ENCODE data around the gene NDUFB7. TPM values are rescaled to one million over a fixed set of nuclear protein-coding genes. Genes with fewer than 3 reads are reported as not detected.
"Not testable (repeated sequence)": the region's sequence is repeated elsewhere in the genome, so short reads cannot be mapped to it uniquely, and the experiment has no call there.

The NDUFB7 gene
- total RNA-seq, 4 donors from 2014 or later: 208 to 584 (median 422) TPM

DNA sequence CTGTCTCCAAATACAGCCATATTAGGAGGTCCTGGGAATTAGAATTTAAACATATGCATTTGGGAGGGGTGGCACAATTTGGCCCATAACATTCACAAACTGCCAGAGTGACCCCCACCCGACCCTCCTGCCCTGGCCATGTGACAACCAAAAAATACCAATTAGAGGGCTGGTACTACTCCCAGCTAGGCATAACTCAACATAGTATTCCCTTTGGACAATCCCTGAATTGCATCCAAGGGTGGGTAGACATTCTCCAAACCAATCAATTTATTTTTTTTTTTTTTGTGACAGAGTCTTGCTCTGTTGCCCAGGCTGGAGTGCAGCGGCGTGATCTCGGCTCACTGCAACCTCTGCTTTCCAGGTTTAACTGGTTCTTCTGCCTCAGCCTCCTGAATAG lies 40.8 kb upstream of the NDUFB7 start:
- 78% methylated on average over 4 of the region's 4 CpGs for WGBS, 2 donors
- intact Hi-C loops (cut with DNase I): no loop called here
- Histone ChIP-seq H3K4me3 (replicated peaks in 1 of 3) (no peak overlapping the region), H3K27me3 (no peaks in the 10 kb centered on the region), H3K36me3 (no peaks in the 10 kb centered on the region), H3K9me3 (no peaks in the 10 kb centered on the region), H3K4me1 (no peaks in the 10 kb centered on the region), H3K27ac (no peak overlapping the region)
- no peak for DNase-seq
- no peak for TF ChIP-seq POLR2A (IDR thresholded peaks at IDR 0.05)
- TF ChIP-seq, protein P1, sequence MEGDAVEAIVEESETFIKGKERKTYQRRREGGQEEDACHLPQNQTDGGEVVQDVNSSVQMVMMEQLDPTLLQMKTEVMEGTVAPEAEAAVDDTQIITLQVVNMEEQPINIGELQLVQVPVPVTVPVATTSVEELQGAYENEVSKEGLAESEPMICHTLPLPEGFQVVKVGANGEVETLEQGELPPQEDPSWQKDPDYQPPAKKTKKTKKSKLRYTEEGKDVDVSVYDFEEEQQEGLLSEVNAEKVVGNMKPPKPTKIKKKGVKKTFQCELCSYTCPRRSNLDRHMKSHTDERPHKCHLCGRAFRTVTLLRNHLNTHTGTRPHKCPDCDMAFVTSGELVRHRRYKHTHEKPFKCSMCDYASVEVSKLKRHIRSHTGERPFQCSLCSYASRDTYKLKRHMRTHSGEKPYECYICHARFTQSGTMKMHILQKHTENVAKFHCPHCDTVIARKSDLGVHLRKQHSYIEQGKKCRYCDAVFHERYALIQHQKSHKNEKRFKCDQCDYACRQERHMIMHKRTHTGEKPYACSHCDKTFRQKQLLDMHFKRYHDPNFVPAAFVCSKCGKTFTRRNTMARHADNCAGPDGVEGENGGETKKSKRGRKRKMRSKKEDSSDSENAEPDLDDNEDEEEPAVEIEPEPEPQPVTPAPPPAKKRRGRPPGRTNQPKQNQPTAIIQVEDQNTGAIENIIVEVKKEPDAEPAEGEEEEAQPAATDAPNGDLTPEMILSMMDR (IDR thresholded peaks at IDR 0.05): no peak

DNA sequence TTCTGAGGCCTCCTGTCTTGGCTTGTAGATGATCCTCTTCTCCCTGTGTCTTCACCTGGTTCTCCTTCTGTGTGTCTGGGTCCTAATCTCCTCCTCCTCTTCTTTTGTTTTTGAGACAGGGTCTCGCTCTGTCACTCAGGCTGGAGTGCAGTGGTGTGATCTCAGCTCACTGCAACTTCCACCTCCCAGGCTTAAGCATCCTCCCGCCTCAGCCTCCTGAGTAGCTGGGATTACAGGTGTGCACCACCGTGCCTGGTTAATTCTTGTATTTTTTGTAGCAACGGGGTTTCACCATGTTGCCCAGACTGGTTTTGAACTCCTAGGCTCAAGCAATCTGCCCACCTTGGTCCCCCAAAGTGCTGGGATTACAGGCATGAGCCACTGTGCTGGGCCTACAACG lies 40.4 kb upstream of the NDUFB7 start:
- H3K4me1 ChIP-seq; H3K9me3 ChIP-seq; DNase-seq; H3K27me3 ChIP-seq; H3K4me3 ChIP-seq (replicated peaks in 1 of 3); H3K36me3 ChIP-seq; intact Hi-C loops (cut with DNase I); H3K27ac ChIP-seq: not testable (repeated sequence)
- 84 to 86% methylated on average over 5 of the region's 5 CpGs for WGBS, 2 donors

DNA sequence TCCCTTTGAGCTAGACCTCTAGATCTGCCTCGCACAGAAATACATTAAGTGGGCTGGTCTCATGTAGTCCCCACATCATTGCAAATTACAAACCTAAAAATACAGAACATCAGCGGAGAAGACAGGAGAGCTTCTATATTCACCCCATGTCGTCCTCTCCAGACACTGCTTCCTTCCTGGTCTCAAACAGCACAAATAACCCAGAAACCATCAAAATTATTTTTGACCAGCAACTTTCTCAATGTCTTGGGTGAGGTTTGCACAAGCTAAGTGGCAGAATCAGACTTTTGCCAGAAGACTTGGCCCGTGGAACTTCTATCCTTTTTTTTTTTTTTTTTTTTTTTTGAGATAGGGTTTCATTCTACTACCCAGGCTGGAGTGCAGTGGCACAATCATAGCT lies 39.2 kb upstream of the NDUFB7 start:
- H3K27me3 ChIP-seq: no peaks in the 10 kb centered on the region
- H3K4me3 ChIP-seq (replicated peaks in 1 of 3): no peak overlapping the region
- DNase-seq: no peak
- intact Hi-C loops (cut with DNase I): no loop called here
- H3K9me3 ChIP-seq: no peaks in the 10 kb centered on the region
- TF ChIP-seq, protein P1 (IDR thresholded peaks at IDR 0.05): no peak
- no peak for TF ChIP-seq POLR2A (IDR thresholded peaks at IDR 0.05)
- no peaks in the 10 kb centered on the region for H3K36me3 ChIP-seq
- 62% methylated on average over 4 of the region's 4 CpGs for WGBS, 2 donors
- no peaks in the 10 kb centered on the region for H3K4me1 ChIP-seq
- H3K27ac ChIP-seq: no peak overlapping the region

DNA sequence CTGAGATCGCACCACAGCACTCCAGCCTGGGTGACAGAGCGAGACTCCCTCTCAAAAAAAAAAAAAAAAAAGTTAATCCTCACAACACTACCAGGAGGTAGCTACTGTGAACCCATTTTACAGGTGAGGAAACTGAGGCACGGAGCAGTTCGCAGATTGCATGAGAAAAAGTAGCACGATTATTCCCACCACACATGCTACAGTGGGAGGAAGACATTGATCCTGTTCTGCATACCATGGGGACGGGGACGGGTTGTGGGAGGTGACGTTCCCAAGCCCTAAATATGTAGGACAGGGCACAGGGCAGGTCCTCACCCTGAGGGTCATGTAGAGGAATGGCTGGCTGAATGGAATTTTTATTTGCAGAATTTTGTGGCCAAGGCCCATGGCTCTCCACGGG lies 34.8 kb upstream of the NDUFB7 start:
- no peak overlapping the region for H3K4me3 ChIP-seq (replicated peaks in 1 of 3)
- intact Hi-C loops (cut with DNase I): no loop called here
- H3K27me3 ChIP-seq: no peaks in the 10 kb centered on the region
- H3K4me1 ChIP-seq: no peaks in the 10 kb centered on the region
- no peak overlapping the region for H3K27ac ChIP-seq
- no peaks in the 10 kb centered on the region for H3K9me3 ChIP-seq
- 74 to 78% methylated on average over 9 of the region's 9 CpGs for WGBS, 2 donors
- DNase-seq: no peak
- H3K36me3 ChIP-seq: no peaks in the 10 kb centered on the region
- TF ChIP-seq, protein P1 (IDR thresholded peaks at IDR 0.05): no peak
- TF ChIP-seq POLR2A (IDR thresholded peaks at IDR 0.05): no peak

DNA sequence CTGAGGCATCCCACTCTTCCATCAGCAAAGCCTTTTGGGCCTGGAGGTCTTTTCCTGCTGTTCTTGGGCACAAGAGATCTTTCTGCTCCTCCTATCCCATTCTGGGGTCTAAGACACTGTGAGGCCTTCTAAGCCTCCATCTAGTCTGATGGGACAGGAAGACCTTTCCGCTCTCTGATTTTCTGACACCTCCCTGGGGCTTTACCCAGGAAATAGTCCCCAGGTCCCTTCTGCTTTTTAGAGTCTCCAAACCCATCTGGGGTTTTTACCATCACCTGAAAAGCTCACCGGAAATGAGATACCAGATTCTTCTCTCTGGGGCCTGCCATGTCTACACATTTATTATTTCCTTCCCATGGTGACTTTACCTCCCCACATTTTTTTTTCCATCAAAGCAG lies 32.1 kb upstream of the NDUFB7 start:
- H3K4me3 ChIP-seq (replicated peaks in 1 of 3): no peak overlapping the region
- no peaks in the 10 kb centered on the region for H3K27me3 ChIP-seq
- H3K4me1 ChIP-seq: no peaks in the 10 kb centered on the region
- H3K27ac ChIP-seq: no peak overlapping the region
- 83 to 89% methylated on average over 2 of the region's 2 CpGs for WGBS, 2 donors
- H3K9me3 ChIP-seq: no peaks in the 10 kb centered on the region
- no peaks in the 10 kb centered on the region for H3K36me3 ChIP-seq
- intact Hi-C loops (cut with DNase I): no loop called here
- TF ChIP-seq POLR2A (IDR thresholded peaks at IDR 0.05): no peak
- TF ChIP-seq, protein P1 (IDR thresholded peaks at IDR 0.05): no peak
- no peak for DNase-seq

DNA sequence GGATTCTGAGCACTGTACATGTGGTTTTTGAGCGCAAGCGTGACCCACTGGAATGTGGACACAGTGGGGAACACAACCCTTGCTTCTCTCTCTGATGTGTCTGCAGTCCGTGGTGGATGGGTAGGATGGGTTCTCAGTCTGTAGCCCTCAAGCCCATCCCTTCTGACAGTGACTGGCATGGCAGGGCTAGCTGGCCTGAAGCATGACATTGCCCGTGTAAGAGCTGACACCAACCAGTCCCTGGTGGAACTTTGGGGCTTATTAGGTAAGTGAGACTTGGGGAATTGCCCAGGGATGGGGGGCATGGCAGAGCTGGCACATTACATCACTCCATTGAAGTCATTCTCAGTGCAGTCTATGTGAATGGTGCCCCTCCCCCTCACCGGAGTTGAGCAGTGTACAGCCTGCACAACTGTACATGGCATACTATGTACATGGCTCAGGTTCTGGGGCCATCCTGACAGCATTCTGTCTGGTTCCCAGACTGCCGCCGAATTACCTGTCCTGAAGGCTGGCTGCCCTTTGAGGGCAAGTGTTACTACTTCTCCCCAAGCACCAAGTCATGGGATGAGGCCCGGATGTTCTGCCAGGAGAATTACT lies 27.8 kb upstream of the NDUFB7 start:
- DNase-seq: no peak
- intact Hi-C loops (cut with DNase I): no loop called here
- H3K27ac ChIP-seq: no peak overlapping the region
- H3K36me3 ChIP-seq: no peaks in the 10 kb centered on the region
- H3K4me1 ChIP-seq: no peaks in the 10 kb centered on the region
- H3K4me3 ChIP-seq (replicated peaks in 1 of 3): no peak overlapping the region
- 84 to 91% methylated on average over 8 of the region's 8 CpGs for WGBS, 2 donors
- no peaks in the 10 kb centered on the region for H3K27me3 ChIP-seq
- H3K9me3 ChIP-seq: no peaks in the 10 kb centered on the region
- no peak for TF ChIP-seq POLR2A (IDR thresholded peaks at IDR 0.05)
- TF ChIP-seq, protein P1 (IDR thresholded peaks at IDR 0.05): no peak

All from thyroid gland (tissue), 4 donors.